Measurements from ENCODE around the gene DICER1.

The DICER1 gene

GRCh38 chr14:95061317-95062093, 95.8 kb downstream of the DICER1 start:
- DNase-seq (ENCODE audit: low read depth in 2 of 2), result no peak

GRCh38 chr14:95059126-95059525, 98.2 kb downstream of the DICER1 start:
- DNase-seq (ENCODE audit: low read depth in 2 of 2), result no peak

- no peak for DNase-seq (ENCODE audit: low read depth in 2 of 2)
Observed at GRCh38 chr14:95058491-95058890, 98.8 kb downstream of the DICER1 start.

GRCh38 chr14:95057851-95058250, 99.5 kb downstream of the DICER1 start:
- no peak for DNase-seq (ENCODE audit: low read depth in 2 of 2)

- no peak for DNase-seq (ENCODE audit: low read depth in 2 of 2)
Observed at GRCh38 chr14:95057147-95057546, 100.2 kb downstream of the DICER1 start.

GRCh38 chr14:95056476-95056875, 100.9 kb downstream of the DICER1 start:
- no peak for DNase-seq (ENCODE audit: low read depth in 2 of 2)

- no peak for DNase-seq (ENCODE audit: low read depth in 2 of 2)
Observed at GRCh38 chr14:95055318-95055717, 102.0 kb downstream of the DICER1 start.

- no peak for DNase-seq (ENCODE audit: low read depth in 2 of 2)
Observed at GRCh38 chr14:95054346-95055280, 102.7 kb downstream of the DICER1 start.

- DNase-seq (ENCODE audit: low read depth in 2 of 2), result no peak
Observed at GRCh38 chr14:95052016-95052585, 105.2 kb downstream of the DICER1 start.

- DNase-seq (ENCODE audit: low read depth in 2 of 2), result no peak
Observed at GRCh38 chr14:95049952-95050351, 107.4 kb downstream of the DICER1 start.

GRCh38 chr14:95048771-95049312, 108.5 kb downstream of the DICER1 start:
- no peak for DNase-seq (ENCODE audit: low read depth in 2 of 2)

GRCh38 chr14:95047754-95048153, 109.6 kb downstream of the DICER1 start:
- no peak for DNase-seq (ENCODE audit: low read depth in 2 of 2)

GRCh38 chr14:95046711-95047681, 110.3 kb downstream of the DICER1 start:
- DNase-seq (ENCODE audit: low read depth in 2 of 2), result no peak

- DNase-seq (ENCODE audit: low read depth in 2 of 2), result no peak
Observed at GRCh38 chr14:95045836-95046430, 111.4 kb downstream of the DICER1 start.

GRCh38 chr14:95045106-95045701, 112.1 kb downstream of the DICER1 start:
- DNase-seq (ENCODE audit: low read depth in 2 of 2), result no peak

- no peak for DNase-seq (ENCODE audit: low read depth in 2 of 2)
Observed at GRCh38 chr14:95044463-95045105, 112.7 kb downstream of the DICER1 start.

- no peak for DNase-seq (ENCODE audit: low read depth in 2 of 2)
Observed at GRCh38 chr14:95043732-95044462, 113.4 kb downstream of the DICER1 start.

GRCh38 chr14:95043314-95043713, 114.0 kb downstream of the DICER1 start:
- no peak for DNase-seq (ENCODE audit: low read depth in 2 of 2)

GRCh38 chr14:95041477-95042020, 115.8 kb downstream of the DICER1 start:
- no peak for DNase-seq (ENCODE audit: low read depth in 2 of 2)
